Measurements from ENCODE around the gene USP37. TPM values are rescaled to one million over a fixed set of nuclear protein-coding genes. Genes with fewer than 3 reads are reported as not detected.
A peak's percentile ranks its signal among the peaks of the same experiment; 100 is the strongest.
"Not testable (repeated sequence)": the region's sequence is repeated elsewhere in the genome, so short reads cannot be mapped to it uniquely, and the experiment has no call there.

USP37 gene
- total RNA-seq, 1 experiment from 2014 or later, result 15.9 TPM

GRCh38 chr2:218547978-218548377 lies 20.2 kb downstream of the USP37 start:
- no peak for DNase-seq (ENCODE audit: low read depth)

GRCh38 chr2:218547511-218547910 lies 20.6 kb downstream of the USP37 start:
- DNase-seq (ENCODE audit: low read depth), result no peak

GRCh38 chr2:218546012-218546411 lies 22.1 kb downstream of the USP37 start:
- no peak for DNase-seq (ENCODE audit: low read depth)

GRCh38 chr2:218540015-218540414 lies 28.1 kb downstream of the USP37 start:
- DNase-seq (ENCODE audit: low read depth), result no peak

- DNase-seq (ENCODE audit: low read depth), result peak; percentile 34
Measured at GRCh38 chr2:218536804-218537494, 31.2 kb downstream of the USP37 start.

- no peak for DNase-seq (ENCODE audit: low read depth)
Measured at GRCh38 chr2:218529990-218530389, 38.2 kb downstream of the USP37 start.

GRCh38 chr2:218528409-218528808 lies 39.7 kb downstream of the USP37 start:
- not testable (repeated sequence) for DNase-seq (ENCODE audit: low read depth)

GRCh38 chr2:218523651-218524050 lies 44.5 kb downstream of the USP37 start:
- no peak for DNase-seq (ENCODE audit: low read depth)

GRCh38 chr2:218518876-218519275 lies 49.3 kb downstream of the USP37 start:
- no peak for DNase-seq (ENCODE audit: low read depth)

- peak; percentile 2 for DNase-seq (ENCODE audit: low read depth)
Measured at GRCh38 chr2:218517434-218518206, 50.5 kb downstream of the USP37 start.

GRCh38 chr2:218516614-218517013 lies 51.5 kb downstream of the USP37 start:
- no peak for DNase-seq (ENCODE audit: low read depth)

GRCh38 chr2:218513676-218514075 lies 54.5 kb downstream of the USP37 start:
- no peak for DNase-seq (ENCODE audit: low read depth)

- no peak for DNase-seq (ENCODE audit: low read depth)
Measured at GRCh38 chr2:218508299-218508698, 59.9 kb downstream of the USP37 start.

- DNase-seq (ENCODE audit: low read depth), result no peak
Measured at GRCh38 chr2:218505754-218506371, 62.3 kb downstream of the USP37 start.

GRCh38 chr2:218501665-218502064 lies 66.5 kb downstream of the USP37 start:
- no peak for DNase-seq (ENCODE audit: low read depth)

GRCh38 chr2:218500501-218501060 lies 67.6 kb downstream of the USP37 start:
- no peak for DNase-seq (ENCODE audit: low read depth)

- DNase-seq (ENCODE audit: low read depth), result peak; percentile 6
Measured at GRCh38 chr2:218485986-218486667, 82.0 kb downstream of the USP37 start.

- DNase-seq (ENCODE audit: low read depth), result no peak
Measured at GRCh38 chr2:218482651-218483050, 85.5 kb downstream of the USP37 start.

- no peak for DNase-seq (ENCODE audit: low read depth)
Measured at GRCh38 chr2:218479595-218479994, 88.6 kb downstream of the USP37 start.

- DNase-seq (ENCODE audit: low read depth), result no peak
Measured at GRCh38 chr2:218478544-218478943, 89.6 kb downstream of the USP37 start.

GRCh38 chr2:218477247-218477646 lies 90.9 kb downstream of the USP37 start:
- no peak for DNase-seq (ENCODE audit: low read depth)

- no peak for DNase-seq (ENCODE audit: low read depth)
Measured at GRCh38 chr2:218476676-218477075, 91.5 kb downstream of the USP37 start.
